DND-41 (cell line): ENCODE results near the gene TSPAN12.

ENCODE experiments used
- ATAC-seq: fragments of 200-7000 bp; cut with Tn5 transposase; 3 replicates; pipeline ENCODE4 v1.9.1; 2021; ENCODE audit warnings: low read depth; ENCODE audit not compliant: insufficient read depth
- DNase-seq: peaks from one replicate; pipeline ENCODE4 v3.0.0-alpha.2; 2020
- H2AFZ ChIP-seq: 2 replicates; pipeline ENCODE4 v1.6.0; 2012; ENCODE audit warnings: low read depth, low read length
- H3K27ac ChIP-seq: 2 replicates; pipeline ENCODE4 v1.5.1; 2012; ENCODE audit warnings: low read length, inconsistent platforms
- H3K27me3 ChIP-seq: fragments of 200-600 bp; sonication (generic); 2 replicates; pipeline ENCODE4 v1.6.0; 2012; ENCODE audit warnings: low read length, mild to moderate bottlenecking, inconsistent platforms; ENCODE audit not compliant: insufficient read depth, poor library complexity
- H3K36me3 ChIP-seq: 2 replicates; pipeline ENCODE4 v1.5.1; 2012; ENCODE audit warnings: low read length, inconsistent platforms; ENCODE audit not compliant: insufficient read depth
- H3K4me1 ChIP-seq: 2 replicates; pipeline ENCODE4 v1.5.1; 2012; ENCODE audit warnings: mild to moderate bottlenecking, low read length; ENCODE audit not compliant: insufficient read depth
- H3K4me2 ChIP-seq: 2 replicates; pipeline ENCODE4 v1.6.0; 2012; ENCODE audit warnings: mild to moderate bottlenecking, moderate library complexity, low read length, inconsistent platforms; ENCODE audit not compliant: insufficient read depth
- H3K4me3 ChIP-seq, 2 experiments: fragments of 200-600 bp in 1 of 2; shearing (Covaris generic) in 1 of 2; 2 replicates each; pipeline ENCODE4 v1.5.1; 2012 to 2016; ENCODE audit warnings: inconsistent platforms in 2 of 2, low read length in 2 of 2, mild to moderate bottlenecking in 2 of 2, low read depth in 1 of 2, moderate library complexity in 1 of 2
- H3K79me2 ChIP-seq: 2 replicates; pipeline ENCODE4 v1.6.0; 2012; ENCODE audit warnings: low read length, inconsistent platforms; ENCODE audit not compliant: insufficient read depth
- H3K9ac ChIP-seq: 2 replicates; pipeline ENCODE4 v1.6.0; 2012; ENCODE audit warnings: low read depth, mild to moderate bottlenecking, inconsistent platforms, low read length, moderate library complexity
- H3K9me3 ChIP-seq: 2 replicates; pipeline ENCODE4 v1.5.1; 2012; ENCODE audit warnings: low read length, moderate library complexity, mild to moderate bottlenecking, inconsistent platforms; ENCODE audit not compliant: insufficient read depth, severe bottlenecking
- H4K20me1 ChIP-seq: 2 replicates; pipeline ENCODE4 v1.6.0; 2012; ENCODE audit warnings: low read length; ENCODE audit not compliant: insufficient read depth
- EZH2 ChIP-seq: IDR thresholded peaks from 3 replicates; pipeline ENCODE4 v1.6.1; 2012; ENCODE audit warnings: borderline replicate concordance, low read depth, mild to moderate bottlenecking, moderate library complexity, low read length, inconsistent platforms; ENCODE audit not compliant: severe bottlenecking
- TF ChIP-seq, protein P1 (sequence below): IDR thresholded peaks from 2 replicates; pipeline ENCODE4 v1.5.1; 2012; ENCODE audit warnings: borderline replicate concordance, low read length, moderate library complexity, mild to moderate bottlenecking; ENCODE audit not compliant: poor library complexity, severe bottlenecking; ENCODE audit errors: extremely low read depth

TSPAN12 gene

DNA sequence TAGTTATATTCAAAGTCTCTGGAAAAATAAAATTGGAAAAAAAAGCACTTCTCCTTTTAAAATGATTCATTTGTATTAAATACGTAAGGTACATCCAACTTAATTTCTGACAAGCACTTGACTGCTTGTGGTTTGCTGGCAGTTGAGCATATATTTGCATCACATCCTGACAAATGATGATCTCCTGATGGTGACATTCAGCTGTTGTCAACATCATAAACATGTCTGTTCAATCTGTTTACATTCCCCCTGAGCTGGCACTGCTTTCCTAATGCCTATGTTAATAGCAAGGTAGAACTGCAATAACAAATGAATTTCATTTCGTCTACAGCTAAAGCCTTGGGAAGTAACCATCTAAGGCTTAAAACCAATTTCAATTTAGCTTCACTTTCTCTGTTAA, 24.4 kb downstream of the TSPAN12 start:
- Histone ChIP-seq H2AFZ (no peak overlapping the region), H3K36me3 (no peaks in the 10 kb centered on the region), H3K4me2 (no peak overlapping the region), H3K79me2 (no peaks in the 10 kb centered on the region), H3K4me3 (no peak overlapping the region), H3K27me3 (no peaks in the 10 kb centered on the region), H3K9ac (no peak overlapping the region), H4K20me1 (no peaks in the 10 kb centered on the region), H3K9me3 (no peaks in the 10 kb centered on the region), H3K27ac (no peak overlapping the region), H3K4me1 (no peaks in the 10 kb centered on the region)
- no peak for ATAC-seq
- TF ChIP-seq, protein P1, sequence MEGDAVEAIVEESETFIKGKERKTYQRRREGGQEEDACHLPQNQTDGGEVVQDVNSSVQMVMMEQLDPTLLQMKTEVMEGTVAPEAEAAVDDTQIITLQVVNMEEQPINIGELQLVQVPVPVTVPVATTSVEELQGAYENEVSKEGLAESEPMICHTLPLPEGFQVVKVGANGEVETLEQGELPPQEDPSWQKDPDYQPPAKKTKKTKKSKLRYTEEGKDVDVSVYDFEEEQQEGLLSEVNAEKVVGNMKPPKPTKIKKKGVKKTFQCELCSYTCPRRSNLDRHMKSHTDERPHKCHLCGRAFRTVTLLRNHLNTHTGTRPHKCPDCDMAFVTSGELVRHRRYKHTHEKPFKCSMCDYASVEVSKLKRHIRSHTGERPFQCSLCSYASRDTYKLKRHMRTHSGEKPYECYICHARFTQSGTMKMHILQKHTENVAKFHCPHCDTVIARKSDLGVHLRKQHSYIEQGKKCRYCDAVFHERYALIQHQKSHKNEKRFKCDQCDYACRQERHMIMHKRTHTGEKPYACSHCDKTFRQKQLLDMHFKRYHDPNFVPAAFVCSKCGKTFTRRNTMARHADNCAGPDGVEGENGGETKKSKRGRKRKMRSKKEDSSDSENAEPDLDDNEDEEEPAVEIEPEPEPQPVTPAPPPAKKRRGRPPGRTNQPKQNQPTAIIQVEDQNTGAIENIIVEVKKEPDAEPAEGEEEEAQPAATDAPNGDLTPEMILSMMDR: no peak
- no peak for TF ChIP-seq EZH2
- DNase-seq: no peak

DNA sequence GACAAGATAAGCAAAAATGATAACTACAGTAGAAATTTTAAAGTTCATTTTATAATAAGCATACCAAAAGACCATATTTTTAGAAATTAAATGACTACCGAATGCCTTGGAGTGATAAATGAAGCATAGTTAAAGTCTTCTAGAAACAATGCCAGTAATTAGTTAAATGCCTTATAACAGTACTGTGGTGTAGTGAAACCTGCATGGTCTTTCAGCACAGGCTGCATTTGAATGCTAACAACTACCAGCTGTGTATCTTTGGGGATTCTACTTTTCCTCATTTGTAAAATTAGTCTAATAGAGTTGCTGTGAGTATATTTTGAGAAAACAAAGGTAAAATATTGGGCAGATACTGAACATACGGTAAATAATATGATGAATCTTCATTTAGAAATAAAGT, 25.1 kb downstream of the TSPAN12 start:
- H4K20me1 ChIP-seq: no peaks in the 10 kb centered on the region
- H3K36me3 ChIP-seq: no peaks in the 10 kb centered on the region
- no peak overlapping the region for H2AFZ ChIP-seq
- H3K4me3 ChIP-seq: no peak overlapping the region
- ATAC-seq (no peak), DNase-seq (no peak)
- no peaks in the 10 kb centered on the region for H3K4me1 ChIP-seq
- no peaks in the 10 kb centered on the region for H3K27me3 ChIP-seq
- no peaks in the 10 kb centered on the region for H3K9me3 ChIP-seq
- H3K9ac ChIP-seq: no peak overlapping the region
- no peak overlapping the region for H3K27ac ChIP-seq
- no peaks in the 10 kb centered on the region for H3K79me2 ChIP-seq
- no peak for TF ChIP-seq EZH2
- TF ChIP-seq, protein P1: no peak
- H3K4me2 ChIP-seq: no peak overlapping the region

DNA sequence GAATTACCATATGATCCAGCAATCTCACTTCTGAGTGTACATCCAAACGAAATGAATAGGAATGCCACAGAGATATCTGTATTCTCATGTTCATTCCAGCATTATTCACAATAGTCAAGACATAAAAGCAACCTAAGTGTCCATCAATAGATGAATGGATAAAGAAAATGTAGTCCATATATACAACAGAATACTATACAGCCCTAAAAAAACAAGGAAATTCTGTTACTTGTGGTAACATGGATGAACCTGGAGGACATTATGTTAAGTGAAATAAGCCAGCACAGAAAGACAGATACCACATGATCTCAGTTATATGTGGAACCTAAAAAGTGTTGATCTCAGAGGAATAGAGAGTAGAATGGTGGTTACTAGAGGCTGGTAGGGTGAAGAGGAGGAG, 26.7 kb downstream of the TSPAN12 start:
- Histone ChIP-seq H3K36me3 (no peaks in the 10 kb centered on the region), H3K27me3 (no peaks in the 10 kb centered on the region), H3K27ac (no peak overlapping the region), H3K79me2 (no peaks in the 10 kb centered on the region), H2AFZ (no peak overlapping the region), H3K4me2 (no peak overlapping the region), H4K20me1 (no peaks in the 10 kb centered on the region), H3K9ac (no peak overlapping the region), H3K4me1 (no peaks in the 10 kb centered on the region), H3K4me3 (no peak overlapping the region), H3K9me3 (no peaks in the 10 kb centered on the region)
- TF ChIP-seq, protein P1: no peak
- TF ChIP-seq EZH2: no peak
- ATAC-seq: no peak
- no peak for DNase-seq

DNA sequence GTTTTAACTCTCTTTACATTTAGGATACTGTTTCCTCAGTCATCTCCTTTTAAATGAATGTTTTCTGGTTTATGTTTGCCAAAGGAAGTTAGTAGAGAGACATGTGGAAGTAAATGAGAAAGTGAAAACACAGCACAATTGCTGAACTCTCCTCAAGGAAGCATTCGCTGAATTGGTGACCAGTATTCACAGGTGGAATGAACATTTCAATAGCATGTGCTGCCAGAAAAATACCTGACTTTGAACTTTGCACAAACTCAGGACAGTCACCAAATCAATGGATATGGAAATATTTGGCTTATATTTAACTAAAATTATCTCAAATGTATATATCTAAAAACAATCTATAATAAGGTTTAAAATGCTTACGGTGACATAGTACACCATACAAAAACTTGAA, 28.5 kb downstream of the TSPAN12 start:
- H3K4me2 ChIP-seq: no peak overlapping the region

More for the DNA sequence above, 28.5 kb downstream of the TSPAN12 start:
- Histone ChIP-seq H3K36me3 (no peaks in the 10 kb centered on the region), H3K4me1 (no peaks in the 10 kb centered on the region), H2AFZ (no peak overlapping the region), H3K9ac (no peak overlapping the region), H3K79me2 (no peaks in the 10 kb centered on the region), H3K9me3 (no peaks in the 10 kb centered on the region), H3K4me3 (no peak overlapping the region), H3K27ac (no peak overlapping the region), H3K27me3 (no peaks in the 10 kb centered on the region), H4K20me1 (no peaks in the 10 kb centered on the region)
- TF ChIP-seq EZH2: no peak
- TF ChIP-seq, protein P1: no peak
- ATAC-seq (no peak), DNase-seq (no peak)
